Activated CD8-positive, alpha-beta T cell treated with anti-CD3 and anti-CD28 coated beads, Interleukin-2, amount 10 ng/mL, durations not matched to agents 7 days and 5 days (primary cell): ENCODE measurements around the gene TRIM8. TPM values are rescaled to one million over a fixed set of nuclear protein-coding genes. Genes with fewer than 3 reads are reported as not detected.
A peak's percentile ranks its signal among the peaks of the same experiment; 100 is the strongest.

Source experiments
- ATAC-seq: fragments of 150-1000 bp; cut with Tn5 transposase; one replicate; pipeline ENCODE4 v1.10.0; 2021; ENCODE audit warnings: moderate library complexity
- CTCF ChIA-PET: fragments of 350-600 bp; sonication (Branson Sonifier 250); formaldehyde crosslinking; loops from one replicate; lab custom pipeline; 2021; ENCODE audit warnings: antibody characterized with exemption; lab: Charles Lee
- POLR2A ChIA-PET: fragments of 350-600 bp; sonication (Branson Sonifier 250); formaldehyde crosslinking; loops from one replicate; lab custom pipeline; 2021; ENCODE audit warnings: antibody characterized with exemption; lab: Charles Lee
- DNase-seq: peaks from one replicate; pipeline ENCODE4 v3.0.0-alpha.2; 2020
- H3K27ac Mint-ChIP-seq: one replicate; pipeline ENCODE4 v1.8.0; 2021; ENCODE audit warnings: mild to moderate bottlenecking, mixed read lengths
- H3K27me3 Mint-ChIP-seq: one replicate; pipeline ENCODE4 v1.8.0; 2021; ENCODE audit warnings: low read depth, mixed read lengths
- H3K36me3 Mint-ChIP-seq: one replicate; pipeline ENCODE4 v1.8.0; 2021; ENCODE audit warnings: low read depth, mixed read lengths
- H3K4me1 Mint-ChIP-seq: one replicate; pipeline ENCODE4 v1.8.0; 2021; ENCODE audit warnings: low read depth, mixed read lengths
- H3K4me3 Mint-ChIP-seq: one replicate; pipeline ENCODE4 v1.8.0; 2021; ENCODE audit warnings: mild to moderate bottlenecking, mixed read lengths
- H3K9me3 Mint-ChIP-seq: one replicate; pipeline ENCODE4 v1.8.0; 2022; ENCODE audit warnings: mixed read lengths; ENCODE audit not compliant: insufficient read depth
- total RNA-seq, 2 experiments: library from RNA; stranded (reverse); gene quantifications; one replicate each; pipeline ENCODE4 v1.2.3, GENCODE V29; 2021

The TRIM8 gene
- total RNA-seq, 2 experiments from 2014 or later = 45.0 to 47.1 TPM

DNA sequence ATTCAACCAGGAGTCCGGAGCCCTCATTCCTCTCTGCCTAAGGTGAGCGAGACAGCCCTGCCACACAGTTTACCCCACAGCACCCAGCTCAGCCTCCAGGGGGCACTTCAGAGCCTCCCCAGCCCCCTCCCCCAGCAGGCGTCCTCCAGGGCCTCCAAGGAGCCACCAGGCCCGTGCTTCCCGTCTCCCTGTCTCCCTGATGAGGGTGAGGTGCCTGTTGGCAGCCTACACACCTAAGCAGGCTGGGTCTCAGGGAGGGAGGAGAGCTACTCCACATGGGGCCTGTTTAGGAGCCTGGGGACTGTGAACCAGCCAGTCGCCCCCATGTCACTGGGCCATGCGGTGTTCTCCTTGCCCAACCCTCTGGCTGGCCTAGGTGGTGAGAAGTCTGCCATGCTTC, 28.9 kb upstream of the TRIM8 start:
- no peak for ATAC-seq
- no peaks in the 10 kb centered on the region for H3K27me3 Mint-ChIP-seq
- no peak overlapping the region for H3K4me3 Mint-ChIP-seq
- DNase-seq = peak; percentile 33
- POLR2A ChIA-PET = interaction anchor here (1.2 kb wide), 1 partner anchor 27 kb away, joined by 3 read pairs; no protein-coding TSS in a partner anchor
- peak overlapping the region; percentile 65 for H3K27ac Mint-ChIP-seq
- H3K4me1 Mint-ChIP-seq = peaks cover 51% of the 10 kb centered on the region
- H3K9me3 Mint-ChIP-seq = no peaks in the 10 kb centered on the region
- peaks cover 11% of the 10 kb centered on the region for H3K36me3 Mint-ChIP-seq
- CTCF ChIA-PET = interaction anchor here (0.6 to 2.6 kb wide), 10 partner anchors 10 to 100 kb away, joined by 3 to 9 read pairs (median 4); partner anchors contain the start of gene TRIM8

DNA sequence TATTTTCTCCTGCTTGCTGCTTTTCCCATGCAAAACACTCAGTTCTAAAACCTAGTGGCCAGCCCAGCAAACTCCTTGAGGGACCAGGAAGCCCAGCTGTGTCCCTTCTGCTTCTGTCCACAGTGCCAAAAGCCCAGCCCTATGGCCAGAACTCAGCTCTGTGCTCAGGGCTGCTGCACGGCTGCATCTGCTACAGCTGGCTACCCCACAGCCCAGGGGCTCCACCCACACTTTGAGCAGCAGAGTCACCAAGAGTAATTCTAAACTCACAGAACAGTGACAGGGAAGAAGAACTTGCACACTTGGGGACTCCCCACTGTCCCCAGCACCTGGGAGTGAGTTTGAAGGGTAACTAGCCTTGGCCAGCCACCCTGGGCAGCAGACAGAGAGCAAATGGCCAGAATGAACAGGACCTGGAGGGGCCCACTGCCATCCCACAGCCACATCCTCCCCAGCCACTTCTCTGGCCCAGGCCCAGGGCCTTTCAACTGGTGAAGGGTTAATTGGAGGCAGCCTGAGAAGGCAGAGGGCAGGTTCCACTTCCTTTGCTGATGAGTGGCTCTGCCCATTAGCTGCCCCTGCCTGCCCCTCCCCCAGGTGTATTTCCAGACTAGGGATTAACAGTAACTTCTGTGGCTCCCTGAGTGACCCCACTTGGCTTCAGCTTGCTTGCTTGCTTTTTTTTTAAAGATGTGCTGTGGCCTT, 28.1 kb upstream of the TRIM8 start:
- H3K36me3 Mint-ChIP-seq = peaks cover 11% of the 10 kb centered on the region
- peaks cover 49% of the 10 kb centered on the region for H3K4me1 Mint-ChIP-seq
- H3K27ac Mint-ChIP-seq = peak overlapping the region; percentile 72
- ChIA-PET POLR2A (interaction anchor here (0.8 to 1.2 kb wide), 2 partner anchors 26 to 29 kb away, joined by 3 read pairs; partner anchors contain the start of gene TRIM8), CTCF (interaction anchor here (1.0 to 2.6 kb wide), 5 partner anchors 9 to 112 kb away, joined by 4 to 9 read pairs (median 6); partner anchors contain the start of genes SUFU and TRIM8)
- no peak overlapping the region for H3K4me3 Mint-ChIP-seq
- no peak for DNase-seq
- no peaks in the 10 kb centered on the region for H3K27me3 Mint-ChIP-seq
- H3K9me3 Mint-ChIP-seq = no peaks in the 10 kb centered on the region
- ATAC-seq = no peak

DNA sequence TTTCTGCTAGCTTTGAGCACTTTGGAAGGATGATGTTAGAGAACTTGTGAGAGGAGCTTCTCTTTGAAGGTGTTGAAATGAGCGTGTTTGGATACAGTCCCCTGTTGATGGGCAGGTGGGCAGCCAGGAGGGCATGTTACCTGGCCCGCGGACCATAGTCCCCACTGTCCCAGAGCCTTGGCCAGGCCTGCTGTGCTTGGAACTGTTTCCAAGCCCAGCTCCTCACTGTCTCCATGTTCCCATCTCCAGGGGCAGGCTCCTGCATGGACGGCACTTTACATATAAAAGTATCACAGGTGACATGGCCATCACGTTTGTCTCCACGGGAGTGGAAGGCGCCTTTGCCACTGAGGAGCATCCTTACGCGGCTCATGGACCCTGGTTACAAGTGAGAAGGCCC, 27.2 kb upstream of the TRIM8 start:
- Mint-ChIP-seq H3K36me3 (peaks cover 8% of the 10 kb centered on the region), H3K4me3 (no peak overlapping the region), H3K27me3 (no peaks in the 10 kb centered on the region), H3K4me1 (peaks cover 43% of the 10 kb centered on the region), H3K9me3 (no peaks in the 10 kb centered on the region), H3K27ac (peak overlapping the region; percentile 58)
- ATAC-seq (no peak), DNase-seq (no peak)
- ChIA-PET POLR2A (interaction anchor here (0.8 kb wide), 1 partner anchor 28 kb away, joined by 3 read pairs; the partner anchor contains the start of gene TRIM8), CTCF (interaction anchor here (0.6 to 2.6 kb wide), 3 partner anchors 15 to 1576 kb away, joined by 3 to 9 read pairs (median 4); partner anchors contain the start of gene SUFU)

DNA sequence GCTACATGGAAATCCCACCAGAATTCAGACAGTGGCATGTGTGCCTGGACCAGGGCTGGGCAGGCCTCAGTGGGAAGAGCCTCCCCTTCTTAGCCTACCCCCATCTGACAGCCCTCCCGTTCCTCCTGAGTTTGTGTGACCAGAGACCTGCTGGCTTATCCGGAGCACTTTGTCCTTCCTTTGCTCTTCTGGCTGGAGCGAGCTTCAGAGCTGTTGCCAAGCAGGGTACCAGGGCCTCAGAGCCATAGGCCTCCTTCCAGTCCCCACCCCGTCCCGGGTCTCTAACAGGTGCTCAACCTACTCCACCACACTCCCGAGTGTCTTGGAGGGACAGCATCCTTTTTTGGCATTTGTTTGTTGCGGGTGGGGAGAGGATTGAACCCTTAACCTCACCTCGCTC, 26.5 kb upstream of the TRIM8 start:
- Mint-ChIP-seq H3K9me3 (no peaks in the 10 kb centered on the region), H3K36me3 (peaks cover 8% of the 10 kb centered on the region), H3K27ac (no peak overlapping the region), H3K4me3 (no peak overlapping the region), H3K4me1 (peaks cover 36% of the 10 kb centered on the region), H3K27me3 (no peaks in the 10 kb centered on the region)
- ATAC-seq = no peak
- ChIA-PET POLR2A (no interaction called here), CTCF (interaction anchor here (0.6 to 1.2 kb wide), 2 partner anchors 18 to 1576 kb away, joined by 3 read pairs; no protein-coding TSS in a partner anchor)
- no peak for DNase-seq

DNA sequence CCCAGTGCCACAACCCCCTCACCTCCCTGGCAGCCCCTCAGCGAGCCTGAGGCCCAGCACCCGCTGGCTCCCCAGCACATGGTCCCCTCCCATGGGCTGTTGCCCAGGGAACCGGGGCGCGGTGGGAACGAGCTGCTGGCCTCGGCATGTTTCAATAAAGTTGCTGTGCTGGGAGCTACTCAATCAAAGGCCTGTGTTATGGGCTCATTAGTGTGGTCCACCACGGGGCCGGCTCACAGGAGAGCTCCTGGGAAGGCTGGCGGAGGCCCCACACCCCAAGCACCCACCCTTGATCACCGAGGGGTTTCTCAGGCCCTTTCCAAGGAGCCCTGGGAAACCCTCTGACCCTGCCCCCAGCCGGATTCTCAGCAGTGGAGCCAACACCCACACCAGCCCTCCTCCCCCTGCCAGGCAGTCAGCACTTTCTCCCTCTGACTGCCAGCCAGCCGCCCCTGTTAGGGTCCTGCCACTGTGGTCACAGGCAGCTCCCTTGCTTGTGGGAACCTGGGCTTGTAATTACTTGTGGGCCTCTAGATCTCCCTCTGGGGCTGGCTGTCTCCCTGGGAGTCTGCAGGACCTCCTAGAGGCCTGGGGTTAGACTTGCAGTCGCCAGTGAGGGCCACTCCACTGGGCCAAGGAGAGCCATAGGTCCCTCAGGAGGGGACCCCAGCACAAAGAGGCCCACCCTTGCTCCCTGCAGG, 24.8 kb upstream of the TRIM8 start:
- ATAC-seq = no peak
- Mint-ChIP-seq H3K36me3 (peaks cover 8% of the 10 kb centered on the region), H3K27ac (no peak overlapping the region), H3K9me3 (no peaks in the 10 kb centered on the region), H3K4me1 (peaks cover 24% of the 10 kb centered on the region), H3K27me3 (no peaks in the 10 kb centered on the region), H3K4me3 (no peak overlapping the region)
- CTCF ChIA-PET = interaction anchor here (1.3 kb wide), 1 partner anchor 50 kb away, joined by 4 read pairs; no protein-coding TSS in a partner anchor
- POLR2A ChIA-PET = no interaction called here
- no peak for DNase-seq

DNA sequence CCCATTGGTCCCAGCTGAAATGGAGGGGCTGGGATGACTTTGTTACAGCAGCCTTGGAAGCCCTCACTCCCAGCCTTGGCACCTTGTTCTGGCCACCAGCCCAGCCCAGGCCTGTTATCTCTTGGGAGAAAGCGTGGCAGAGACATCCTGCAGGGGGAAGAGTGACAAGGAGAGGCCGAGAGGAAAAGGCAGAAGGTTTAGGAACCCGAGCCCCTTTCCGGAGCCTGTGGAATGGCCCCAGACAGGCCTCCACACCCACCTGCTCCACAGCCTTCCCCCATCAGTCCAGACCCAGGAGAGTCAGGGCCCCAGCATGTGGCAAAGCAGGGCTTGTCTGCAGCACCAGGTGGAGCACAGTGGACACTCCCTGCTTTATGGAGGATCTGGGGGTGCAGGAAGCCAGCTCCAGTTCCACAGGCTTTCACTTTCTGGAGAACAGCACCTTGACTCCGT, 24.1 kb upstream of the TRIM8 start:
- H3K27me3 Mint-ChIP-seq = no peaks in the 10 kb centered on the region
- H3K27ac Mint-ChIP-seq = no peak overlapping the region
- no peaks in the 10 kb centered on the region for H3K9me3 Mint-ChIP-seq
- H3K4me1 Mint-ChIP-seq = peaks cover 21% of the 10 kb centered on the region
- ChIA-PET CTCF (no interaction called here), POLR2A (no interaction called here)
- H3K4me3 Mint-ChIP-seq = no peak overlapping the region
- no peak for ATAC-seq
- DNase-seq = no peak
- peaks cover 8% of the 10 kb centered on the region for H3K36me3 Mint-ChIP-seq

DNA sequence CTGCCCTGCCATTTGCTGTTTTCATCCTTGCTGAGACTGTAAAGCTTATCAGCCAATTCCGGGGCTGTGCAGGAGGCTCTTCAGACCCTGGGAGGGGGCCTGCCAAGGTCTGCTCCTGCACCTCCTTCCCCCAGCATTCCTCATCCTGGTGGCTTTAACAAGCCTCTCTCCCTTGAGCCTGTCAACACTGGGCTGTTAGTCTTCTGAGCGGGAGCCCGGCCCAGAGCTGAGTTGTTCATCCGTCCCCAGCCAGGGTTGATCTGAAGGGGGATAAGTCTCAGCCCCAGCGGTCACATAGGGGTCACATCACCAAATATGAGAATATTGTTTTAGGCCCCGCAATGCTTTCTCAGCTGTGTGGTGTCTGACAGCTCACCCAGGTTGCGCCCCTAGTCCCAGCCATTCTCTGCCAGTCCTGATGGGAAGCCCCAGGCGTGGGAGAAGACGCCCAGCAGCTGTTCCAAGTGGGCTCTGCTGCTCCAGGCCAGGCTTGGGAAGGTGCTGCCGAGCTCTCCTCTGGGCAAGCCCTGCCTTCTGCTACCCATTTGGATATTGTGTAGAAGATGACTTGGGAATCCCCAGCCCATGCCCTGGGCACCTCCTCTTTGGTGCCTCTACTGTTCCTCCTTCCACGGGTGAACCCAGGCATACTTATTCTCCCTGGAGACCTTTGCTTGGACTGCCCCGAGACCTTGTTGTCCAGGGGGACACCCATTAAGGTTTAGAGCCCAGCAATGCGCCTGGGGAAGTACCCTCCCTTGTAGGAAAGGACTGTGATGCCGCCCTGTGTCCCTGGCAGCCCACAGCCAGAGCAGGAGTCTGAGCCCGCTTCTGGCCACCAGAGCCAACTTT, 23.5 kb upstream of the TRIM8 start:
- H3K9me3 Mint-ChIP-seq = no peaks in the 10 kb centered on the region
- H3K4me1 Mint-ChIP-seq = peaks cover 15% of the 10 kb centered on the region
- H3K4me3 Mint-ChIP-seq = no peak overlapping the region
- DNase-seq (no peak), ATAC-seq (no peak)
- H3K36me3 Mint-ChIP-seq = peaks cover 8% of the 10 kb centered on the region
- H3K27me3 Mint-ChIP-seq = no peaks in the 10 kb centered on the region
- POLR2A ChIA-PET = no interaction called here
- CTCF ChIA-PET = interaction anchor here (1.2 kb wide), 1 partner anchor 9 kb away, joined by 3 read pairs; no protein-coding TSS in a partner anchor
- H3K27ac Mint-ChIP-seq = no peak overlapping the region

DNA sequence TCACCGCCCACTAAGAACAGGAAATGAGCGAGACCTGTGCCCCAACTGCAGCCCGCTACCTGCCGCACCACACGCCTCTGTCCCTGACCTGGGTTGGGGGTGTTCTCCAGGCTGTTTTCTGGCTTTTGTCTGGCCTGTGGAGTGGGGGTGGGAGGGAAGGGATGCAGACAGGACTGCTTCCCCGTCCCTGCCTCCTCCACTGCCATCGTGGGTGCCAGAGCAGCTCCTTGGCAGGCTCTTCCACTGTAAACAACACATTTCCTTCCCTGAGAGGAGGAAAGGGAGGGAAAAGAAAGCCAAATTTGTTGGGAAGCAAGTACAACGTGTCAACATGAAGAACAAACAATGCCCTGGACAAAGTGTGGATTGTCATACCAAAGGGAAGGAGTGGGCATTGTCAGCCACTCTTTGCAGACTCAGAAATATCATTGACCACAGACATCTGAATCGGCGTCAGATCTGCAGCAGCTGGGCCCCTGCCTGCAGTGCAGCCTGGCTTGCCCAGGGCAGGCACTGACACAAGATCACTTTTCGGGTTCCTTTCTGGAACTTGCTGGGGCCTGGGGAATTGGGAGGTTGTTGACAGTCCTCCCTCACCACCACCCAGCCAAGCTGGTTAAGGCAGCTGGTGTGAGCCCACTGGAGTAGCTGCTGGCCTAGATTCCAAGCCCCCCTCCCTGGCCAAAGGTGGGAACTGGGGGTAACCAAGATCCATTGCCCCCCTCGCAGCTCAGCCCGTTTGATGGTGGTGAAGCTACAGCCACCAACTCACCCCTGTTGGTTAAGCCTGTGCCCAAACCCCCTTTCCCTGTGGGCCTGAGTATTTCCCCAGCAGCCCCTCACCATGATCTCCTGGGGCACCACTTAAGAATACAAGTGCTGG, 22.6 kb upstream of the TRIM8 start:
- ChIA-PET CTCF (interaction anchor here (1.2 kb wide), 1 partner anchor 10 kb away, joined by 3 read pairs; no protein-coding TSS in a partner anchor), POLR2A (no interaction called here)
- H3K4me3 Mint-ChIP-seq = no peak overlapping the region
- peaks cover 7% of the 10 kb centered on the region for H3K4me1 Mint-ChIP-seq
- H3K9me3 Mint-ChIP-seq = no peaks in the 10 kb centered on the region
- ATAC-seq = no peak
- H3K27ac Mint-ChIP-seq = no peak overlapping the region
- no peak for DNase-seq
- no peaks in the 10 kb centered on the region for H3K27me3 Mint-ChIP-seq
- H3K36me3 Mint-ChIP-seq = peaks cover 7% of the 10 kb centered on the region

DNA sequence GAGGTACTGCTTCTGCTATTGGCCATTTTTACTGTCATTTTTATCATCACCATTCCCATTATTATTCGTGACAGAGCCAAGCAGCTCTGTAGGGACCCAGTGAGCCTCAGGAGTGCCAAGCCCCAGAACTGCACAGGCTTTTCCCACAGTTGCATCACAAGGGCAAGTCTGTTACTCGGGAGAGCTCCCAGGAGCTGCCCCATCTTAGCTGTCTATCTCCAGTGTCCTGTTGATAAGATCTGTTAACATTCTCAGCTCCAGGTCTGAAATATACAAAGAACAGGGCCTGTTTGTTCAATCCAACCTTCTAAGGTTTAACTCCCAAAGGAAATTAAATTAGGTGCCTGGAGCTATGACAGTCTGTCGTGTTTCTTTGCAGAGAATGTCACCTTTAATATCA, 20.2 kb upstream of the TRIM8 start:
- no peak overlapping the region for H3K4me3 Mint-ChIP-seq
- ATAC-seq (no peak), DNase-seq (no peak)
- peaks cover 2% of the 10 kb centered on the region for H3K4me1 Mint-ChIP-seq
- ChIA-PET CTCF (interaction anchor here (1.3 to 2.2 kb wide), 4 partner anchors 9 to 40 kb away, joined by 3 to 7 read pairs (median 4); no protein-coding TSS in a partner anchor), POLR2A (no interaction called here)
- no peaks in the 10 kb centered on the region for H3K36me3 Mint-ChIP-seq
- H3K27me3 Mint-ChIP-seq = no peaks in the 10 kb centered on the region
- no peaks in the 10 kb centered on the region for H3K9me3 Mint-ChIP-seq
- no peak overlapping the region for H3K27ac Mint-ChIP-seq

DNA sequence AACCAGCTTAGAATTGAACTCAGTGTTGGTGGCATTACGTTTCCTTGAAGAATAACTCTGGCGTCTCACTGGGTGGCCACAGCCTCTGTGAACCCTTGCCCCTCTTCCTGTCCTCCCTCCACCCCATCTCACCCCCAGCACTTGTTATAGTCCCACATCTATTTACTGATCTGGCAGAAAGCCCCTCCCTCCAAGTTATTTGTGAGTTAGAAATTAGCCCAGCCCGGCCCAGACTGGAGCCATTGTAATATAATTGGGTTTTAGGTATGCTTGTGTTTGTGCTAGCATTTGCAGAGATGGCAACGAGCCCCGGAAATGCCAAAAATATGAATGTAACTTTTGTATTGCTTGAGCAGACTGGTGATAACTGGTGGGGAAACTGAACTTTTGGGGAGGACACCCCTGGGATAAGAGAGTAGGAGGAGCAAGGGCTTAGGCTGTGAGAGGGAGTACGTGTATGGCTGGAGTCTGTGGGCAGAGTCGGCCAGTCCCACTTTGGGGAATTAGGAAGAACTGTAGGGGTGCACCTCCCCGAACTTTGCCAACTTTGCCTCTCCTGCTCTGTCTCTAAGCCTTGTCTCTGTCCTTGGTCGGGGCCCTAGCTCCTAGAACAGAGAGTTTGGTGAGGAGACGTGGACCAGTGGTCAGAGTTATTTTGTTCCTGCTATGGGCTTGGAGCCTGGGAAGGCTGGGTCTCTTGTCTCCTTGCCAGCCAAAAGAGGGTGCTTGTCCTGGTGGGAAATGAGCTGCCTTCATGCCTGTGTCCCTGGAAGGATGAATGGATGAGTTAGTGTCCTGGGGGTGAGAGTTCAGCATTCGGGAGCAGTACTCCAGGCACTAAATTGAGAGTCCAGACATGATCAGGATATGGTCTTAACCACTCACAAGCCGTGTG, 19.3 kb upstream of the TRIM8 start:
- Mint-ChIP-seq H3K4me1 (peaks cover 2% of the 10 kb centered on the region), H3K9me3 (no peaks in the 10 kb centered on the region), H3K27me3 (no peaks in the 10 kb centered on the region), H3K27ac (peak overlapping the region; percentile 37), H3K36me3 (no peaks in the 10 kb centered on the region), H3K4me3 (no peak overlapping the region)
- ChIA-PET POLR2A (no interaction called here), CTCF (interaction anchor here (1.3 to 2.2 kb wide), 4 partner anchors 9 to 41 kb away, joined by 3 to 7 read pairs (median 4); no protein-coding TSS in a partner anchor)
- DNase-seq = no peak
- no peak for ATAC-seq
